ENCODE measurements around the gene LRRC43.
A peak's percentile ranks its signal among the peaks of the same experiment; 100 is the strongest.

The LRRC43 gene

GRCh38 chr12:122228092-122228491 is 45.2 kb downstream of the LRRC43 start:
- no peak for DNase-seq

DNA sequence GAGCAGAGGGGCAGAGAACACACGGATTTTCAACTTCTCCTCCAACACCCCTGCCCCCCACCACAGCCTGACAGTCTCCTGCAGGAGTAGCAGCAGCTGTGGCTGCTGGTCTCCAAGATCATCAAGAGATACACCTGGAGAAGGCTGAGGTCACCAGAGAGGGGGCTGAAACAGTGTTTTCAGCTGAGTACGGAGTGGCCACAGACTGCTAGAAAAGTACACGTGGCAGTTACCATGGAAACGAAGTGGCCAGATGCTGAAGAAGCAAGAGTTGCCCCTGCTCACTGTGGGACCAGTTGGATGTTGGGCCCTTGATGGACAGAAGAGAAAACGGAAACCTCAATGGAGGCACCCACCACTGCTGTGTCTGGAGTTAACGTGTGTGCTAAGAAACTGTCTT is 47.9 kb downstream of the LRRC43 start:
- no peak for DNase-seq

DNA sequence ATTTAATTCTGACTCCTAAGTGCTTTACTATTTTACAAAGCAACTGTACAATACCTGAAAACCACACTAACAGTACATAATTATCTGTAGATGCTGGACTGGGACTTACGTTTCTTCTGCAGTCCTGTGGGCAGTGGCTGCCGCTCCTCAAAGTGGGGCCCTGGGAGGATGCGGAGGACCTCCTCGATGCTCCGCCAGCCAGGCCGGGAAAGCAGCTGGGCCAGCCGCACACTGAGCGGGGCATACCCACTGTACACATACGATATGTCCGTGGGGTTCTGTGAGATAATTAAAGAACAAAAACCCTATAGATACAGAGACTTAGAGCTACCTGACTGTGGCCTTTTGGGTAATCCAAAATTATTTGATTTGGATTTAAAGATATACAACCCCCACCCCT is 49.8 kb downstream of the LRRC43 start:
- no peak for DNase-seq

DNA sequence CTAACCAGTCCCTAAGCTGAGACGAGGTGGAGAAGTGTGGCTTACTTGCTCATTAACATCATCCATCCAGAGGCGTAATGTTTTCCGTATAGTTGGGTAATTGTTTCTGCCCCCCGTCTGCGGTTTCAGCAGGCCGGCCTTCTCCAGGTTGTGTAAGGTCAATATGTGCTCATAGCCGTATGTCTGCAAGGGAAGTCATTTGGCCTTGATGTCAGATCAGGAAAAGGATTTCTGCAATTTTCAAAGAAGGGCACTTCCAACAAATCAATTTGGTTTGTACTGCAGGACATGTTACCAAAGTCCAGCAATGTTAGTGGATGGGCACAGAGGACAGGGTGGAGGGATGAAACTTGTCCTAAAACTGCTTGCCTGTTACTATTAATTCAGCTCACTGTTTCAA is 52.8 kb downstream of the LRRC43 start:
- DNase-seq: no peak

DNA sequence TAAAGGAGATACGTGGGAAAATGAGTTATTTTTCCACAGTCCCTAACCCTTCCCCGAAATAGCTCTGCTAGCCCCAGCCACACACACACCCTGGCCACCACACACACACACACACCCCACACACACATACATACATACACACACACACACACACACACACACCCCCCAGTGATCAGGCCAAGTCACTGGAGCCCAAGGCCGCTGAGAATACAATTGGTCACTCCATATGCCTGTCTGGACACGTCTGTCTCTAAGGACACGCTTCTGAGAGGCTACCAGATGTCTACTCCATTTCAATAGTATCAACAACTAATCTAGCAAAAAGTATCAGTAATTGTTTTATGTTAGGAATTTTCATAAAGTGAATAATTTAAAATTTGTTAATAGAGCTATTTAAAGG is 55.9 kb downstream of the LRRC43 start:
- no peak for DNase-seq

DNA sequence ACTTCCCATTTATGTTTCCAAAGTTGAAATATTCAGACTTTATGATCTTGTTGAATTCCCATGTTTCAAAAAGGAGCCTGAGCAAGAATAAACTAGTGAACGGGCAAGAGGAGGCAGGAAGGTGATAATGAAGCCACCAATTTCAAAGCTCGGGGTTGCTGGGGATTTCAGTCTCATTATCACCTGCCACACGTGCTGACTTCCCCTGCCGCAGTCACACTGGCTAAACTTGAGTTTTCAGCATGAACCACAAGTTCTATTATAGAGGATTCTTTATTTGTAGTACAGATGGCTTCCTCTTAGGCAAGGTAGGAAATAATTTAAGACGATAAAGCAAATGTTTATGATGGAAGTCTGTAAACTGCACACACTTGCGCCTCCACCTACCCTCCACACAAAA is 61.0 kb downstream of the LRRC43 start:
- peak; percentile 40 for DNase-seq

- peak; percentile 53 for DNase-seq
Observed at GRCh38 chr12:122244565-122245371, 61.8 kb downstream of the LRRC43 start.

DNA sequence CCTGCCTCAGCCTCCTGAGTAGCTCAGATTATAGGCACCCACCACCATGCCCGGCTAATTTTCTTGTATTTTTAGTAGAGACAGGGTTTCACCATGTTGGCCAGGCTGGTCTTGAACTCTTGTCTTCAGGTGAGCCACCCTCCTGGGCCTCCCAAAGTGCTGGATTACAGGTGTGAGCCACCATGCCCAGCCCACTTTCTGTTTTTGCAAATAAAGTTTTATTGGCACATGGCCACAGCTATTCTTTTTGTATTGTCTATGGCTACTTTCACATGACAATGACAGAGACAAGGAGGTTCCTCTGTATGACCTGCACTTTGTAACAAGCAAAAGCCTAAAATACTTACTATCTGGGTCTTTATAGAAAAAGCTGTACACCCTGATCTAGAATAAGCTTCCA is 62.6 kb downstream of the LRRC43 start:
- no peak for DNase-seq

GRCh38 chr12:122250047-122250446 is 67.1 kb downstream of the LRRC43 start:
- DNase-seq: no peak

- no peak for DNase-seq
Observed at GRCh38 chr12:122250536-122250935, 67.6 kb downstream of the LRRC43 start.
